ENCODE data around the gene CYB561. TPM values are rescaled to one million over a fixed set of nuclear protein-coding genes. Genes with fewer than 3 reads are reported as not detected.

Gene CYB561
- total RNA-seq, 4 donors from 2014 or later, result 2.2 to 6.5 (median 3.9) TPM

DNA sequence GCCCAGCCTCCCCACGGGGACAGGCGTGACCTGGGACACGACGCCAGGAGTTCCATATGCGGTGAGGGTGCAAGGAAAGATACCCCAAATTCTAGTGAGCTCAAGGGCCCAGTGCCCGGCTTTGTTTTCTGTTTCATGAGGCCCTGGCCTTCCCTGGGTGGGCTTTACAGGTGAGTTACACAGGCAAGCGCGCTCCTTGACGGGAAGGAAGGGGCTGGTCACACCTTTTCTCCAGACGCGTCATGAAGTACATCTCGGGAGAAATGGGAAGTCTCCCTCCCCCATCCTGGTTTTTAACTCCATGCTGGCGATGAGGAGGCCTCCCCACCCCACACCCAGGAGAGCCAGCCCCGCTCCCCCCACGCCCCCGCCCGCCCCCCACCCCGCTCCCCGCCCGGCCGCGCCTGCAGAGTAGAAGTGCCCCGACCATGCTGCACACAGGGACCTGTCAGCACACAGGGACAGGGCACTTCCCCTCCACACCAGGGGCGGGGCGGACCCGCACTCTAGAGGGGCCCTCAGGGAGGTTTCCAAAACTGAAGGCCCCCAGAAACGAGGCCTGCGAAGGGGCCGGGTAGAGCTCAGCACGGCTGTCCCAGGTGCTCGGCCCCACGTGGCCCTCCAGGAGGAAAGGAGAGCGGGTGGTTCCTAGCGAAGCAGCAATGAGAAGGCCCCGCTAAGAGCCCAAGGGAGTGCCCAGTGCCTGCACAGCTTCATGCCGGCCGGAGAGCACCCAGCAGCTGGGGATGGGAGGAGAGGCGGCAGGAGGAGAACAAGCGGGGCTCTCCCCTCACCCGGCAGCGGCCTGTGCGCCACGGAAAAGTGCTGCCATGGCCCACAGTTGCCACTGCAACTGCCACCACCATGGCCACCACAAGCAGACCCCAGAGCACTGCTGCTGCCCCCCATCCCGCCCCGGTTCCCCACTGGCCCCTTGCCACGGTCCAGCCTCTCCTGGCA, 7.7 kb downstream of the CYB561 start:
- no peak for DNase-seq
- intact Hi-C loops (cut with DNase I; ENCODE audit: low total_unique reads), result no loop called here
- H3K4me3 ChIP-seq, result no peak overlapping the region
- no peaks in the 10 kb centered on the region for H3K9me3 ChIP-seq
- H3K27ac ChIP-seq, result peak overlapping the region in 3 of 4 donors; percentile 52 to 60 (median 53)
- TF ChIP-seq, protein P1, sequence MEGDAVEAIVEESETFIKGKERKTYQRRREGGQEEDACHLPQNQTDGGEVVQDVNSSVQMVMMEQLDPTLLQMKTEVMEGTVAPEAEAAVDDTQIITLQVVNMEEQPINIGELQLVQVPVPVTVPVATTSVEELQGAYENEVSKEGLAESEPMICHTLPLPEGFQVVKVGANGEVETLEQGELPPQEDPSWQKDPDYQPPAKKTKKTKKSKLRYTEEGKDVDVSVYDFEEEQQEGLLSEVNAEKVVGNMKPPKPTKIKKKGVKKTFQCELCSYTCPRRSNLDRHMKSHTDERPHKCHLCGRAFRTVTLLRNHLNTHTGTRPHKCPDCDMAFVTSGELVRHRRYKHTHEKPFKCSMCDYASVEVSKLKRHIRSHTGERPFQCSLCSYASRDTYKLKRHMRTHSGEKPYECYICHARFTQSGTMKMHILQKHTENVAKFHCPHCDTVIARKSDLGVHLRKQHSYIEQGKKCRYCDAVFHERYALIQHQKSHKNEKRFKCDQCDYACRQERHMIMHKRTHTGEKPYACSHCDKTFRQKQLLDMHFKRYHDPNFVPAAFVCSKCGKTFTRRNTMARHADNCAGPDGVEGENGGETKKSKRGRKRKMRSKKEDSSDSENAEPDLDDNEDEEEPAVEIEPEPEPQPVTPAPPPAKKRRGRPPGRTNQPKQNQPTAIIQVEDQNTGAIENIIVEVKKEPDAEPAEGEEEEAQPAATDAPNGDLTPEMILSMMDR (IDR thresholded peaks at IDR 0.05 in 4 of 5, conservative IDR thresholded peaks at IDR 0.05 in 1 of 5), result no peak
- no peak for TF ChIP-seq POLR2A (IDR thresholded peaks at IDR 0.05)
- in situ Hi-C loops (cut with MboI; ENCODE audit: low sequenced_read_pairs in 4 of 4), result loop anchor here in 2 of 4 donors (10.0 to 25.0 kb wide), 3 partner anchors 46 to 399 kb away; partner anchors contain the start of genes FTSJ3 (in 1 of the 2), LIMD2 (in 1 of the 2), PSMC5 (in 1 of the 2) and SMARCD2 (in 1 of the 2)
- peaks cover 17 to 21% of the 10 kb centered on the region in 2 donors for H3K4me1 ChIP-seq
- ATAC-seq, result no peak
- H3K36me3 ChIP-seq, result no peaks in the 10 kb centered on the region
- H3K27me3 ChIP-seq, result no peaks in the 10 kb centered on the region

DNA sequence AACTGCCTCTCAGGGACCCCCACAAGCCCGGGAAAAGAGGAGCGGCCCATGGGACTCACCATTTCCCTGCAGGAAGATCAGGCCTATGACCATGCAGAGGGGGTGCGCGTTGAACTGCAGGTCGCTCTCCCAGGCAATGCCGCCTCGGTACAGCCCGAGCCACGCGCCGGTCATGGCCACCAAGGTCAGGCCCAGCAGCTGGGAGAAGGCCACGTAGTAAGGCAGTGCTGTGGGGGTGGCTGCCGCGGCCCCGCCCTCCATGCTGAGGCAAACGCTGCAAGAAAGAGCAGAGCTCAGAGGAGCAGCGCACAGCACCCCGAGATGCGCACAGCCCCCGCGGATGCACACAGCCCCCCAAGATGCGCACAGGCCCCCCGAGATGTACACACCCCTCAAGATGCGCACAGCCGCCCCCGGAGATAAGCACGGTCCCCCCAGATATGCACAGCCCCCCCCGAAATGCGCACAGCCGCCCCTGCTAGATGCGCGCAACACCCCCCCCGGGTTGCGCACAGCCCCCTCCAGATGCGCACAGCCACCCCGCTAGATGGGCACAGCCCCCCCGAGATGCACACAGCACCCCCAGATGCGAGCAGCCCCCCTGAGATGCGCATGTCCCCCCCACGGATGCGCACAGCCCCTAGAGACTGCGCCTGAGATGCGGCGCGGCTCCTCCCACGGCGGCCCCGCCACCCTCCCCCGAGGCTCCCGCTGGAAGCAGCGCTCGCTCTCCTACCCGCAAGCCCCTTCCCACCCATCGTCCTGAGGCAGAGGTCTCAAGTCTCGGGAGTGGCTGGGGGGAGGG, 8.6 kb downstream of the CYB561 start:
- intact Hi-C loops (cut with DNase I; ENCODE audit: low total_unique reads) (no loop called here), in situ Hi-C loops (cut with MboI; ENCODE audit: low sequenced_read_pairs in 4 of 4) (loop anchor here in 2 of 4 donors (10.0 to 25.0 kb wide), 3 partner anchors 47 to 400 kb away; partner anchors contain the start of genes FTSJ3 (in 1 of the 2), LIMD2 (in 1 of the 2), PSMC5 (in 1 of the 2) and SMARCD2 (in 1 of the 2))
- H3K4me1 ChIP-seq, result peaks cover 17 to 21% of the 10 kb centered on the region in 2 donors
- H3K9me3 ChIP-seq, result no peaks in the 10 kb centered on the region
- no peaks in the 10 kb centered on the region for H3K36me3 ChIP-seq
- DNase-seq, result peak in 1 of 2 donors; percentile 30
- H3K27ac ChIP-seq, result no peak overlapping the region
- H3K4me3 ChIP-seq, result no peak overlapping the region
- H3K27me3 ChIP-seq, result no peaks in the 10 kb centered on the region
- ATAC-seq, result no peak
- TF ChIP-seq, protein P1 (IDR thresholded peaks at IDR 0.05 in 4 of 5, conservative IDR thresholded peaks at IDR 0.05 in 1 of 5), result no peak
- TF ChIP-seq POLR2A (IDR thresholded peaks at IDR 0.05), result no peak

DNA sequence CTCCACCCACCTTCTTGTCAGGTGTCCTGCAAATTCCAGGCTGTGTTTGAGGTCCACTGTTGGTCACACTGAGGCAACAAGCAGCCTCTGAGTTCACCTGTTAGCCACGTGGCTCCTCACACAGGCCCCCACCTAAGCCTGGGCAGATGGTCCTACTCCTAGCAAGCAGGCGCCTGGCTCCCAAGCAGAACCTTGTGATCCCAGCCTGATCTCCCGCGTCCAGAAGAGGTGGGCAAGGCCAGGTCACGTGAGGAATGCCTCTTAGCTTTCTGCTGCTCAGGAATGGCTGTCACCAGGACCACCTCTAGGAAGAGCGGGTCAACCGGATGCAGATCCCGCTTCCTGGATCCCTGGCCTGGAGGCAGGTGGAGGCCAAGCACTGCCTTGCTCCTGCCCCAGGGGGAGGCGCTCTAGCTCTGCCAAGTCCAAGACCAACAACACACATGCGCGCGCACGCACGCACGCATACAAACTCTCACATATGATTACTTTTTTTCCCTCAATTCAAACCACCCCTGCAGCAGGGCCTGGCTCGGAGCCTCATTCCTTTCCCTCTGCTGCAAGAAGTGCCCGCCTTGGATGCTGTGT, 9.5 kb downstream of the CYB561 start:
- Histone ChIP-seq H3K36me3 (no peaks in the 10 kb centered on the region), H3K4me1 (peaks cover 17 to 21% of the 10 kb centered on the region in 2 donors), H3K27me3 (no peaks in the 10 kb centered on the region), H3K27ac (peak overlapping the region in 1 of 4 donors; percentile 14), H3K9me3 (no peaks in the 10 kb centered on the region), H3K4me3 (no peak overlapping the region)
- ATAC-seq (no peak), DNase-seq (no peak)
- intact Hi-C loops (cut with DNase I; ENCODE audit: low total_unique reads), result no loop called here
- TF ChIP-seq POLR2A (IDR thresholded peaks at IDR 0.05), result no peak
- TF ChIP-seq, protein P1 (IDR thresholded peaks at IDR 0.05 in 4 of 5, conservative IDR thresholded peaks at IDR 0.05 in 1 of 5), result peak in 2 of 5 experiments; percentile 19 to 24
- in situ Hi-C loops (cut with MboI; ENCODE audit: low sequenced_read_pairs in 4 of 4), result loop anchor here in 2 of 4 donors (10.0 to 25.0 kb wide), 3 partner anchors 48 to 401 kb away; partner anchors contain the start of genes FTSJ3 (in 1 of the 2), LIMD2 (in 1 of the 2), PSMC5 (in 1 of the 2) and SMARCD2 (in 1 of the 2)
